Measurements from ENCODE around the gene TPCN1. TPM values are rescaled to one million over a fixed set of nuclear protein-coding genes. Genes with fewer than 3 reads are reported as not detected.

TPCN1 gene
- total and polyA plus RNA-seq, 2 experiments from 2014 or later: 14.4 to 16.2 TPM

GRCh38 chr12:113211160-113211559, 10.1 kb upstream of the TPCN1 start:
- H3K9me3 Mint-ChIP-seq: peaks cover 5% of the 10 kb centered on the region; the same call in 2 of the 3 replicates
- no peak overlapping the region for H3K27ac Mint-ChIP-seq
- Histone ChIP-seq H3K27ac (ENCODE audit: low read depth) (no peak overlapping the region), H3K9me2 (ENCODE audit: insufficient read depth) (no peaks in the 10 kb centered on the region), H3K79me2 (replicated peaks; ENCODE audit: insufficient read depth) (no peaks in the 10 kb centered on the region), H4K20me1 (replicated peaks; ENCODE audit: insufficient read depth) (no peaks in the 10 kb centered on the region), H3K4me1 (ENCODE audit: insufficient read depth) (no peaks in the 10 kb centered on the region), H3K27me3 (ENCODE audit: insufficient read depth) (no peaks in the 10 kb centered on the region), H3K36me3 (ENCODE audit: insufficient read depth) (no peaks in the 10 kb centered on the region), H3K4me2 (no peak overlapping the region), H2AFZ (no peak overlapping the region), H3F3A (replicated peaks; ENCODE audit: low read depth) (no peaks in the 10 kb centered on the region), H3K4me3 (no peak overlapping the region)
- no peak for TF ChIP-seq EZH2phosphoT487 (IDR thresholded peaks at IDR 0.05; ENCODE audit: unreplicated experiment)
- no peak for TF ChIP-seq EZH2 (IDR thresholded peaks at IDR 0.05; ENCODE audit: low read depth, unreplicated experiment)
- no peak for TF ChIP-seq JUNB (IDR thresholded peaks at IDR 0.05; ENCODE audit: unreplicated experiment)
- TF ChIP-seq ZNF114 (CRISPR knock-in tag; IDR thresholded peaks at IDR 0.05): no peak
- no peak for TF ChIP-seq NANOG (IDR thresholded peaks at IDR 0.05; ENCODE audit: borderline replicate concordance)
- no peak for TF ChIP-seq ZNF462 (CRISPR knock-in tag; IDR thresholded peaks at IDR 0.05)
- no peak for TF ChIP-seq CTCF (conservative IDR thresholded peaks at IDR 0.05; ENCODE audit: low read depth in 2 of 2)
- no peak for TF ChIP-seq STAT1 (IDR thresholded peaks at IDR 0.05; ENCODE audit: unreplicated experiment)
- no peak for TF ChIP-seq ZNF331 (CRISPR knock-in tag; IDR thresholded peaks at IDR 0.05; ENCODE audit: low read depth)
- no peak for TF ChIP-seq ETS1 (IDR thresholded peaks at IDR 0.05)
- DNase-seq (ENCODE audit: low spot score) (no peak), ATAC-seq (no peak)
- peaks cover 3% of the 10 kb centered on the region for H3K27me3 Mint-ChIP-seq (ENCODE audit: insufficient read depth, low read depth, poor library complexity)
- H3K4me3 Mint-ChIP-seq: no peak overlapping the region
- H3K4me1 Mint-ChIP-seq: peaks cover 8% of the 10 kb centered on the region
- H3K36me3 Mint-ChIP-seq (ENCODE audit: low read depth): peaks cover 5% of the 10 kb centered on the region
